PC-9 (cell line): ENCODE data around the gene PNPT1. TPM values are rescaled to one million over a fixed set of nuclear protein-coding genes. Genes with fewer than 3 reads are reported as not detected.

ENCODE experiments used
- BruUV-seq: library from RNA; stranded (reverse); fragments of 400-500 nt; replicated peaks from 2 replicates; lab custom pipeline; 2021; lab: Mats Ljungman, UMichigan
- CTCF ChIA-PET: fragments of 300-600 bp; sonication (Branson Sonifier 250); formaldehyde crosslinking; loops from one replicate; lab custom pipeline; 2022; ENCODE audit warnings: antibody characterized with exemption; lab: Charles Lee
- POLR2A ChIA-PET: fragments of 300-600 bp; sonication (Branson Sonifier 250); formaldehyde crosslinking; loops from one replicate; lab custom pipeline; 2022; ENCODE audit warnings: antibody characterized with exemption; ENCODE audit not compliant: unreplicated experiment; lab: Charles Lee
- DNase-seq, 2 experiments: peaks; one replicate each; pipeline versions ENCODE4 v3.0.0 to v3.0.0-alpha.2; 2015 to 2022; ENCODE audit warnings: mixed read lengths in 1 of 2
- H2AFZ ChIP-seq: fragments of 200-600 bp; sonication (generic); 2 replicates; pipeline ENCODE4 v1.8.1; 2017; ENCODE audit warnings: antibody characterized with exemption
- H3F3A ChIP-seq: fragments of 200-600 bp; sonication (generic); 2 replicates; pipeline ENCODE4 v1.8.1; 2017; ENCODE audit warnings: antibody characterized with exemption, mild to moderate bottlenecking, low read depth; ENCODE audit not compliant: insufficient read depth
- H3K27ac ChIP-seq: fragments of 200-600 bp; sonication (generic); 2 replicates; pipeline ENCODE4 v1.6.1; 2016; ENCODE audit warnings: mixed run types
- H3K27me3 ChIP-seq: fragments of 200-600 bp; sonication (generic); 2 replicates; pipeline ENCODE4 v1.6.1; 2016; ENCODE audit warnings: low read depth, mixed run types; ENCODE audit not compliant: insufficient read depth
- H3K36me3 ChIP-seq: fragments of 200-600 bp; sonication (generic); 2 replicates; pipeline ENCODE4 v1.6.1; 2016; ENCODE audit warnings: low read depth, mixed run types
- H3K4me1 ChIP-seq: fragments of 200-600 bp; sonication (generic); replicated peaks from 2 replicates; pipeline ENCODE4 v1.6.1; 2016; ENCODE audit warnings: mixed run types; ENCODE audit not compliant: insufficient read depth
- H3K4me2 ChIP-seq: fragments of 200-600 bp; sonication (generic); 2 replicates; pipeline ENCODE4 v1.6.1; 2017; ENCODE audit warnings: mixed run types
- H3K4me3 ChIP-seq: fragments of 200-600 bp; sonication (generic); 2 replicates; pipeline ENCODE4 v1.6.1; 2016; ENCODE audit warnings: mixed run types
- H3K79me2 ChIP-seq: fragments of 200-600 bp; sonication (generic); 2 replicates; pipeline ENCODE4 v1.6.1; 2017; ENCODE audit warnings: low read depth, mixed run types
- H3K9me2 ChIP-seq: fragments of 200-600 bp; sonication (generic); 2 replicates; pipeline ENCODE4 v1.8.1; 2017; ENCODE audit warnings: mild to moderate bottlenecking; ENCODE audit not compliant: insufficient read depth
- H3K9me3 ChIP-seq: fragments of 200-600 bp; sonication (generic); 2 replicates; pipeline ENCODE4 v1.8.1; 2016; ENCODE audit warnings: low read depth; ENCODE audit not compliant: insufficient read depth
- H4K20me1 ChIP-seq: fragments of 200-600 bp; sonication (generic); 2 replicates; pipeline ENCODE4 v1.8.1; 2017; ENCODE audit not compliant: insufficient read depth
- CTCF ChIP-seq: fragments of 200-600 bp; sonication (generic); conservative IDR thresholded peaks from 2 replicates; pipeline ENCODE4 v1.6.1; 2017; ENCODE audit warnings: mixed run types, antibody characterized with exemption, mild to moderate bottlenecking, moderate library complexity
- EZH2 ChIP-seq: fragments of 200-600 bp; sonication (generic); IDR thresholded peaks from 2 replicates; pipeline ENCODE4 v1.8.0; 2017; ENCODE audit warnings: antibody characterized with exemption, low read depth
- intact Hi-C: fragments of 100-400 bp; cut with micrococcal nuclease; formaldehyde crosslinking; loops from one replicate; pipeline ENCODE4 v1.10.0; 2022; ENCODE audit not compliant: unreplicated experiment
- total RNA-seq: library from RNA; stranded (reverse); gene quantifications from 2 replicates; pipeline ENCODE4 v1.2.3, GENCODE V29; 2021

PNPT1 gene
- total RNA-seq, 1 experiment from 2014 or later = 23.1 TPM

GRCh38 chr2:55734726-55735125, 41.1 kb upstream of the PNPT1 start:
- intact Hi-C loops = no loop called here
- BruUV-seq = no TSS peak
- CTCF ChIA-PET = no interaction called here
- Histone ChIP-seq H4K20me1 (no peaks in the 10 kb centered on the region), H3K4me2 (no peak overlapping the region), H3K36me3 (no peaks in the 10 kb centered on the region), H3K4me3 (no peak overlapping the region), H3F3A (no peaks in the 10 kb centered on the region), H3K27ac (no peak overlapping the region), H3K79me2 (no peaks in the 10 kb centered on the region), H3K4me1 (no peaks in the 10 kb centered on the region), H2AFZ (no peak overlapping the region), H3K9me2 (no peaks in the 10 kb centered on the region), H3K9me3 (no peaks in the 10 kb centered on the region), H3K27me3 (no peaks in the 10 kb centered on the region)
- TF ChIP-seq EZH2 = no peak
- TF ChIP-seq CTCF = no peak
- POLR2A ChIA-PET = no interaction called here
- DNase-seq = peak in 1 of 2 experiments; percentile 19

- ChIA-PET CTCF (no interaction called here), POLR2A (interaction anchor here (0.5 kb wide), 1 partner anchor 38 kb away, joined by 3 read pairs; no protein-coding TSS in a partner anchor)
- no peaks in the 10 kb centered on the region for H3K9me3 ChIP-seq
- intact Hi-C loops = no loop called here
- DNase-seq = no peak
- H3K27me3 ChIP-seq = no peaks in the 10 kb centered on the region
- BruUV-seq = no TSS peak
- no peak overlapping the region for H3K4me2 ChIP-seq
- no peaks in the 10 kb centered on the region for H3F3A ChIP-seq
- TF ChIP-seq EZH2 (no peak), CTCF (no peak)
- H3K27ac ChIP-seq = no peak overlapping the region
- no peaks in the 10 kb centered on the region for H3K9me2 ChIP-seq
- no peaks in the 10 kb centered on the region for H3K4me1 ChIP-seq
- no peak overlapping the region for H3K4me3 ChIP-seq
- no peak overlapping the region for H2AFZ ChIP-seq
- no peaks in the 10 kb centered on the region for H3K79me2 ChIP-seq
- H3K36me3 ChIP-seq = no peaks in the 10 kb centered on the region
- H4K20me1 ChIP-seq = no peaks in the 10 kb centered on the region
Observed at GRCh38 chr2:55733335-55733734, 39.7 kb upstream of the PNPT1 start.

GRCh38 chr2:55732854-55733253, 39.2 kb upstream of the PNPT1 start:
- DNase-seq = peak in 1 of 2 experiments; percentile 12
- CTCF ChIA-PET = no interaction called here
- TF ChIP-seq CTCF (no peak), EZH2 (no peak)
- POLR2A ChIA-PET = interaction anchor here (0.5 kb wide), 1 partner anchor 39 kb away, joined by 3 read pairs; no protein-coding TSS in a partner anchor
- H3K4me3 ChIP-seq = no peak overlapping the region
- no peaks in the 10 kb centered on the region for H3K36me3 ChIP-seq
- H3K27ac ChIP-seq = no peak overlapping the region
- no TSS peak for BruUV-seq
- intact Hi-C loops = no loop called here
- H3K27me3 ChIP-seq = no peaks in the 10 kb centered on the region
- no peak overlapping the region for H2AFZ ChIP-seq
- H3F3A ChIP-seq = no peaks in the 10 kb centered on the region
- no peak overlapping the region for H3K4me2 ChIP-seq
- H3K79me2 ChIP-seq = no peaks in the 10 kb centered on the region
- H3K9me2 ChIP-seq = no peaks in the 10 kb centered on the region
- no peaks in the 10 kb centered on the region for H3K9me3 ChIP-seq
- H4K20me1 ChIP-seq = no peaks in the 10 kb centered on the region
- no peaks in the 10 kb centered on the region for H3K4me1 ChIP-seq
